Measurements from ENCODE around the gene PSME1.

Gene PSME1

DNA sequence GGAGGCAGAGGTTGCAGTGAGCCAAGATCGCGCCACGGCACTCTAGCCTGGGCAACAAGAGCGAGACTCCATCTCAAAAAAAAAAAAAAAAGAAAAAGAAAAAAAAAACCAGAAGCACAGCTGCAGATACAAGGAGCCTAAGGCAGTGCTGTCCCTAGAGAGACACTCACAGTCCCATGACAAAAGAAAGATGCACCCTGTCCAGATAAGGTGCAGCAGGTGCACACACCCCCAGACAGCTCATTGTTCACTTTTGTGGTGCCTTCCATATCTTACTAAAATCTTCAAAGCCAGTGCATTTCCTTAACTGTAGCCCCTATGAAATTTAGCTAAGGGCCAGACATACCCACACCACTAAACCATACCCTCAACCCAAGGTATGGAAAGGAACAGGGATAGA, 13.6 kb upstream of the PSME1 start:
- no peak overlapping the region for H3K4me3 ChIP-seq (replicated peaks; ENCODE audit: low read depth, low read length)
- no peak for DNase-seq (ENCODE audit: low read depth)
- TF ChIP-seq, protein P1, sequence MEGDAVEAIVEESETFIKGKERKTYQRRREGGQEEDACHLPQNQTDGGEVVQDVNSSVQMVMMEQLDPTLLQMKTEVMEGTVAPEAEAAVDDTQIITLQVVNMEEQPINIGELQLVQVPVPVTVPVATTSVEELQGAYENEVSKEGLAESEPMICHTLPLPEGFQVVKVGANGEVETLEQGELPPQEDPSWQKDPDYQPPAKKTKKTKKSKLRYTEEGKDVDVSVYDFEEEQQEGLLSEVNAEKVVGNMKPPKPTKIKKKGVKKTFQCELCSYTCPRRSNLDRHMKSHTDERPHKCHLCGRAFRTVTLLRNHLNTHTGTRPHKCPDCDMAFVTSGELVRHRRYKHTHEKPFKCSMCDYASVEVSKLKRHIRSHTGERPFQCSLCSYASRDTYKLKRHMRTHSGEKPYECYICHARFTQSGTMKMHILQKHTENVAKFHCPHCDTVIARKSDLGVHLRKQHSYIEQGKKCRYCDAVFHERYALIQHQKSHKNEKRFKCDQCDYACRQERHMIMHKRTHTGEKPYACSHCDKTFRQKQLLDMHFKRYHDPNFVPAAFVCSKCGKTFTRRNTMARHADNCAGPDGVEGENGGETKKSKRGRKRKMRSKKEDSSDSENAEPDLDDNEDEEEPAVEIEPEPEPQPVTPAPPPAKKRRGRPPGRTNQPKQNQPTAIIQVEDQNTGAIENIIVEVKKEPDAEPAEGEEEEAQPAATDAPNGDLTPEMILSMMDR (IDR thresholded peaks at IDR 0.05; ENCODE audit: low read length, missing control alignments), result no peak

DNA sequence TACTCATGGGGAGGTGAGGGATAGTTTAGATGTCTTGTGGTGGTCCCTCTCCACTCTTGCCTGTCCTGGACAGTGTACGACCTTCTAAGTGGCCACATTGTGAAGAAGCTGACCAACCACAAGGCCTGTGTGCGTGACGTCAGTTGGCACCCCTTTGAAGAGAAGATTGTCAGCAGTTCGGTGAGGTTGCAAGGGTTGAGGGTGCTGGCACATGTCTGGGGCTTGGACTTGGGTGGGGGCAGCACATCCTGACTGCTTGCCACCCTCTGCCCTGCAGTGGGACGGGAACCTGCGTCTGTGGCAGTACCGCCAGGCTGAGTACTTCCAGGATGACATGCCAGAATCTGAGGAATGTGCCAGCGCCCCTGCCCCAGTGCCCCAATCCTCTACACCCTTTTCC, 13.1 kb upstream of the PSME1 start:
- DNase-seq (ENCODE audit: low read depth), result no peak
- TF ChIP-seq, protein P1 (IDR thresholded peaks at IDR 0.05; ENCODE audit: low read length, missing control alignments), result no peak
- no peak overlapping the region for H3K4me3 ChIP-seq (replicated peaks; ENCODE audit: low read depth, low read length)

DNA sequence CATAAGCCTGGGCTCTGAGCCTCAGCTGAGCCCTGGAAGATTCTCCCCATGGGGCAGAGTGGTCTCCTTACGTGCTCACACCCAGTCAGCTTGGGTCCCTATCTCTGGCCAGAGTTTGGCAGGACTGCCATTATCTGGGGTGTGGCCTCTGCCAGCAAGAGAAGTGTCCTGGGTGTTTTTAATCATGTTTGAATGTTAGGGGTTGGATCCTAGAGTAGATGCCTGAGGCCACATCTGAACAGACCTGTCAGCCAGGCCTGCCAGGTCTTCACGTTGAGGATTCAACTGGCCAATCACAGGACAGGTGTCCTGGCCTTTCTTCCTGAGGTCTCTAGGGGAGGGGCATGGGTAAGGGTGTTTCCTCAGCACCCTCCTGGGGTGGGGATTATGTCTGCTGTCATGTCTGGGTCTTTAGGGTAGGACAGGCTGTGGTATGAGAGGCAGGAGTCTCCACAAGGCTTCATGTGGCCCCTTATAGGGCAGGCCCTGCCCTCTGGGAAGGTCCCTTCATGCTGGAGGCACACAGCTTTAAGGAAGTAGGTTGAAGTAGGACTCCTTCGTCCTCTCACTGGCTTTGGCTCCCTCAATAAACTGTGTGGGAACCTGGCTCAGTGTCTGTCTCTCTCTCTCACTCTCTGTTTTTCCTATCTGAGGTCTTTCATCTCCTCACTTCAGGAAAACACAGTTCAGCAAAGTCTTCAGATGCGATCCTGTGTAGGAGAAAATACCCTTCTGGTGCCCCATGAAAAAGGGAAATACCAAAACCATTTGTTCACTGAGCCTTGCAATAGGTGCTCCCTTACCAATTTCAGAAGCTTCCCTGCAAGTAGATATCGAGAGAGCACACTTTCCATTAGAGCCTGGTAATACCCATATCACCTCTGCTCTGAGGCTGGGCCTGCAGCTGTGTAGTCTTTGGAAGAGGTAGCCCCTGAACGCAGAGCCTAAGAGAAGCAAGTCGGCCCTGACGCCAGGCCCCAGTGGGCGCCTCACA, 12.3 kb upstream of the PSME1 start:
- DNase-seq (ENCODE audit: low read depth), result no peak
- TF ChIP-seq, protein P1 (IDR thresholded peaks at IDR 0.05; ENCODE audit: low read length, missing control alignments), result no peak
- no peak overlapping the region for H3K4me3 ChIP-seq (replicated peaks; ENCODE audit: low read depth, low read length)

DNA sequence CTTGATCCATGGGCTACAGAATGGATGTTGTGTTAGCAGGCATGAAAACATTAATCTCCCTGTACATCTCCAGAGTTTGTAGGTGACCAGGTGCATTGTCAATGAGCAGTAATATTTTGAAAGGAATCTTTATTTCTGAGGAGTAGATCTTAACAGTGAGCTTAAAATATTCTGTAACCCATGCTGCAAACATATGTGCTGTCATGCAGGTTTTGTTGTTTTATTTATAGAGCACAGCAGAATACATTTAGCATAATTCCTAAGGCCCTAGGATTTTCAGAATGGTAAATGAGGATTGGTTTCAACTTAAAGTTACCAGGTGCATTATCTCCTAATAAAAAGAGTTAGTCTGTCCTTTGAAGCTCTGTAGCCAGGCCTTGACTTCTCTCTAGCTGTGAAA, 9.1 kb upstream of the PSME1 start:
- no peak overlapping the region for H3K4me3 ChIP-seq (replicated peaks; ENCODE audit: low read depth, low read length)

DNA sequence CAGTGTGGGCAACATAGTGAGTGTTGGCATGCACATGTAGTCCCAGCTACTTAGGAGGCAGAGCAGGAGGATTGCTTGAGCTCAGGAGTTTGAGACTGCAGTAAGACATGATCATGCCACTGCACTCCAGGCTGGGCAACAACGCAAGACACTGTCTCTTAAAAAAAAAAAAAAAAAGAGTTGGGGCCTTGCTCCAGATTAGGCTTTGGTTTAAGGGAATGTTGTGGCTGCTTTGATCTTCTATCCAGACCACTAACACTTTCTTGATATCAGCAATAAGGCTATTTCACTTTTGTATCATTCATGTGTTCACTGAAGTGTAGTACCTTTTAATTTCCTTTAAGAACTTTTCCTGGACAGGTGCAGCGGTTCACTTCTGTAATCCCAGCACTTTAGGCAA, 8.3 kb upstream of the PSME1 start:
- no peak overlapping the region for H3K4me3 ChIP-seq (replicated peaks; ENCODE audit: low read depth, low read length)
- TF ChIP-seq, protein P1 (IDR thresholded peaks at IDR 0.05; ENCODE audit: low read length, missing control alignments), result no peak
- no peak for DNase-seq (ENCODE audit: low read depth)

More for the DNA sequence above, 9.1 kb upstream of the PSME1 start:
- no peak for DNase-seq (ENCODE audit: low read depth)
- TF ChIP-seq, protein P1 (IDR thresholded peaks at IDR 0.05; ENCODE audit: low read length, missing control alignments), result no peak

DNA sequence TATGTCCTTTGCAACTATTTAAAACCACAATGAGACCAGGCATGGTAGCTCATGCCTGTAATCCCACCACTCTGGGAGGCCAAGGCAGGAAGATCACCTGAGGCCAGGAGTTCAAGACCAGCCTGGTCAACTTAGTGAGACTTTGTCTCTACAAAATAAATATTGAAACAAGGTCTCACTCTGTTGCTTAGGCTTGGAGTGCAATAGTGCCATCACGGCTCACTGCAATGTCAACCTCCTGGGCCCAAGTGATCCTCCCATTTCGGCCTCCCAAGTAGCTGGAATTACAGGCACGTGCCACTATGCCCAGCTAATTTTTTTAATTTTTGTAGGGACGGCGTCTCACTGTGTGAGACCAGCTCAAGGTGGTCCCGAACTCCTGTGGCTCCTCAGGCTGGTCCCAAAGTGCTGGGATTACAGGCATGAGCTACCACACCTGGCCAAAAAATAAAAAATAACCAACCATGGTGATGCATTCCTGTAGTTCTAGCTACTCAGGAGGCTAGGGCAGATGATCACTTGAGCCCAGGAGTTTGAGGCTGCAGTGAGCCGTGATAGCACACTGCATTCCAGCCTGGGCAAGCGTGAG, 6.5 kb upstream of the PSME1 start:
- no peak for DNase-seq (ENCODE audit: low read depth)
- TF ChIP-seq, protein P1 (IDR thresholded peaks at IDR 0.05; ENCODE audit: low read length, missing control alignments), result no peak
- H3K4me3 ChIP-seq (replicated peaks; ENCODE audit: low read depth, low read length), result no peak overlapping the region

Data from fibroblast of pulmonary artery (primary cell).